Spleen (tissue), 11 donors: Measurements from ENCODE around the gene IFNA1. TPM values are rescaled to one million over a fixed set of nuclear protein-coding genes. Genes with fewer than 3 reads are reported as not detected.

Experiments used
- DNase-seq: peaks from one replicate; pipeline ENCODE4 v3.0.0-alpha.2; 2020
- H3K27ac ChIP-seq, 8 donors: fragments of 200-600 bp; sonication (generic) in 7 of 8; 1 replicate in 4 of 8; 2 replicates in 4 of 8; pipeline versions ENCODE4 v1.5.0 to v1.8.0; 2016 to 2021; ENCODE audit warnings: inconsistent platforms in 4 of 8, mild to moderate bottlenecking in 4 of 8, moderate library complexity in 1 of 8
- H3K27me3 ChIP-seq, 7 donors: fragments of 200-600 bp; sonication (generic) in 6 of 7; replicated peaks in 1 of 7; 1 replicate in 4 of 7; 2 replicates in 3 of 7; pipeline versions ENCODE4 v1.5.0 to v1.8.0; 2016 to 2021; ENCODE audit warnings: inconsistent platforms in 3 of 7, mild to moderate bottlenecking in 1 of 7
- H3K36me3 ChIP-seq, 6 donors: fragments of 200-600 bp; sonication (generic) in 5 of 6; 1 replicate in 4 of 6; 2 replicates in 2 of 6; pipeline versions ENCODE4 v1.5.0 to v1.8.0; 2016 to 2021; ENCODE audit warnings: inconsistent platforms in 2 of 6
- H3K4me1 ChIP-seq, 6 donors: fragments of 200-600 bp; sonication (generic) in 5 of 6; 1 replicate in 3 of 6; 2 replicates in 3 of 6; pipeline versions ENCODE4 v1.5.0 to v1.8.0; 2016 to 2021; ENCODE audit warnings: inconsistent platforms in 3 of 6
- H3K4me3 ChIP-seq, 8 donors: fragments of 200-600 bp; sonication (generic) in 7 of 8; 1 replicate in 4 of 8; 2 replicates in 4 of 8; pipeline versions ENCODE4 v1.5.0 to v1.8.0; 2016 to 2021; ENCODE audit warnings: inconsistent platforms in 4 of 8, mild to moderate bottlenecking in 4 of 8, moderate library complexity in 2 of 8
- H3K9me3 ChIP-seq, 8 donors: fragments of 200-600 bp; sonication (generic) in 7 of 8; 1 replicate in 4 of 8; 2 replicates in 4 of 8; pipeline versions ENCODE4 v1.5.0 to v1.8.0; 2016 to 2021; ENCODE audit warnings: inconsistent platforms in 4 of 8
- POLR2A ChIP-seq, 3 donors: fragments of 450-650 bp; IDR thresholded peaks; one replicate each; pipeline ENCODE4 v1.5.1; 2017; ENCODE audit warnings: antibody characterized with exemption in 3 of 3, mild to moderate bottlenecking in 1 of 3
- POLR2AphosphoS5 ChIP-seq, 3 donors: sonication (generic); formaldehyde crosslinking; IDR thresholded peaks; one replicate each; pipeline ENCODE4 v1.5.1; 2017; ENCODE audit warnings: antibody characterized with exemption in 3 of 3
- WGBS, 5 donors: extraction: QIAGEN DNeasy Blood & Tissue Kit in 3 of 5; methylation state at CpG; one replicate each; pipeline versions ENCODE4 v1.1.5 to v1.1.7; 2013 to 2018; 5-methylcytosine and 5-hydroxymethylcytosine counted together
- intact Hi-C: fragments of 100-400 bp; cut with DNase I; formaldehyde crosslinking; loops from one replicate; pipeline ENCODE4 v1.15.0; 2023; ENCODE audit warnings: low total_unique reads
- polyA plus RNA-seq, 3 donors: library from polyadenylated mRNA; stranded (reverse); fragments of 200-250 nt; gene quantifications; one replicate each; pipeline ENCODE4 v1.2.1, GENCODE V29; 2013
- total RNA-seq, 7 donors: library from RNA; depleted of rRNA in 3 of 7; stranded (reverse); fragments of >200 nt in 3 of 7; fragmentation: NEBNext Ultra II Directional in 4 of 7; extraction: Animal tissue kit (Norgen Biotek cat#: 25700) in 4 of 7; gene quantifications; one replicate each; pipeline versions ENCODE4 v1.1.0 to v1.2.1, GENCODE V29; 2016 to 2021
- TF ChIP-seq, protein P1 (sequence below), 11 experiments: fragments of 200-600 bp in 7 of 11; fragments of 450-650 bp in 4 of 11; sonication (generic) in 4 of 11; IDR thresholded peaks in 8 of 11; conservative IDR thresholded peaks in 3 of 11; 1 replicate in 7 of 11; 2 replicates in 4 of 11; pipeline versions ENCODE4 v1.4.0 to v1.8.0; 2016 to 2021; ENCODE audit warnings: antibody characterized with exemption in 11 of 11, inconsistent platforms in 4 of 11, mild to moderate bottlenecking in 1 of 11
- donor health status: healthy with polysubstance abuse.
- donor health status: DM: no; HTN: no; CAD: no; lungs with moderate emphysema.
- donor health status: DM: no; HTN: no; CAD: no.
- donor health status: Bipolar disorder and iron deficiency.
- donor health status: healthy.
- donor health status: DM: no; HTN: no; CAD: no.
- donor health status: DM: yes; HTN: yes; CAD: no.

IFNA1 gene
- total and polyA plus RNA-seq, 10 donors: not detected

DNA sequence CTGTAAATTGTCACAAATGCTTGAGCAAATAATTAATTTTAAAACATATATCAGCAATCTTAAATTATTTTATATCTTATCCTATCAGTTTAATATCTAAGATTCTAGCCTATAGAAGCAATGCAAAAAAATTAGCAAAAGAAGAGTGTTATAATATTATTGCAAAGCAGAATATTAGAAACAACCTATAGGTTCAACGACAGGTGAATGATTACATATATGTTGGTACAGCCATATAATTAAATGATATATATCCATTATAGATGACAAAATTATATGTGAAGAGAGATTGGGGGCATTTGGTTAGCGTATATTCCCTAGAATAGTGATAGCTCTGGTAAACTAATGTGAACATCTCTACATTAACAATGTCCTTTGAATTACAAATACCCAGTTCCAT is 42.0 kb downstream of the IFNA1 start, which contains the start of gene IFNE:
IFNE (minus strand) TSS at position 101 of the 400 bp plus-strand sequence. CDS start 619 bp downstream, outside the sequence.
- Histone ChIP-seq H3K27me3 (no peaks in the 10 kb centered on the region), H3K4me1 (peaks cover 0 to 12% (median 3%) of the 10 kb centered on the region in 6 donors), H3K9me3 (peaks cover 0 to 17% (median 10%) of the 10 kb centered on the region in 8 donors), H3K27ac (peak within 1 kb of the TSS in 4 of 8 donors; percentile 25 to 65 (median 52)), H3K36me3 (no peaks in the 10 kb centered on the region), H3K4me3 (no peak within 1 kb of the TSS)
- no peak for DNase-seq
- intact Hi-C loops: no loop called here
- TF ChIP-seq POLR2AphosphoS5 (IDR thresholded peaks at IDR 0.05): no peak
- TF ChIP-seq POLR2A (IDR thresholded peaks at IDR 0.05): no peak
- TF ChIP-seq, protein P1, sequence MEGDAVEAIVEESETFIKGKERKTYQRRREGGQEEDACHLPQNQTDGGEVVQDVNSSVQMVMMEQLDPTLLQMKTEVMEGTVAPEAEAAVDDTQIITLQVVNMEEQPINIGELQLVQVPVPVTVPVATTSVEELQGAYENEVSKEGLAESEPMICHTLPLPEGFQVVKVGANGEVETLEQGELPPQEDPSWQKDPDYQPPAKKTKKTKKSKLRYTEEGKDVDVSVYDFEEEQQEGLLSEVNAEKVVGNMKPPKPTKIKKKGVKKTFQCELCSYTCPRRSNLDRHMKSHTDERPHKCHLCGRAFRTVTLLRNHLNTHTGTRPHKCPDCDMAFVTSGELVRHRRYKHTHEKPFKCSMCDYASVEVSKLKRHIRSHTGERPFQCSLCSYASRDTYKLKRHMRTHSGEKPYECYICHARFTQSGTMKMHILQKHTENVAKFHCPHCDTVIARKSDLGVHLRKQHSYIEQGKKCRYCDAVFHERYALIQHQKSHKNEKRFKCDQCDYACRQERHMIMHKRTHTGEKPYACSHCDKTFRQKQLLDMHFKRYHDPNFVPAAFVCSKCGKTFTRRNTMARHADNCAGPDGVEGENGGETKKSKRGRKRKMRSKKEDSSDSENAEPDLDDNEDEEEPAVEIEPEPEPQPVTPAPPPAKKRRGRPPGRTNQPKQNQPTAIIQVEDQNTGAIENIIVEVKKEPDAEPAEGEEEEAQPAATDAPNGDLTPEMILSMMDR (IDR thresholded peaks at IDR 0.05 in 8 of 11, conservative IDR thresholded peaks at IDR 0.05 in 3 of 11): no peak
- WGBS, 5 donors: 91 to 96% (median 94%) methylated on average over 2 of the region's 2 CpGs

Other genes with a start within 250 kb of the IFNA1 start
- gene IFNA7, start 238.2 kb upstream of the IFNA1 start, total RNA-seq: not detected
- not detected for gene IFNA7, start 238.2 kb upstream of the IFNA1 start, polyA plus RNA-seq
- not detected for gene IFNA10, start 233.3 kb upstream of the IFNA1 start, total RNA-seq
- not detected for gene IFNA10, start 233.3 kb upstream of the IFNA1 start, polyA plus RNA-seq
- not detected for gene IFNA16, start 223.1 kb upstream of the IFNA1 start, total RNA-seq
- not detected for gene IFNA16, start 223.1 kb upstream of the IFNA1 start, polyA plus RNA-seq
- not detected for gene IFNA17, start 212.2 kb upstream of the IFNA1 start, total RNA-seq
- not detected for gene IFNA17, start 212.2 kb upstream of the IFNA1 start, polyA plus RNA-seq
- not detected for gene IFNA14, start 200.4 kb upstream of the IFNA1 start, total RNA-seq
- not detected for gene IFNA14, start 200.4 kb upstream of the IFNA1 start, polyA plus RNA-seq
- 1 to 10 TPM in 1 of 7 donors, not detected in 6; 1.2 TPM for gene IFNA5, start 135.1 kb upstream of the IFNA1 start, total RNA-seq
- not detected for gene IFNA5, start 135.1 kb upstream of the IFNA1 start, polyA plus RNA-seq
- 10 to 100 TPM; 21.5 to 32.7 (median 27.8) TPM for gene KLHL9, start 105.0 kb upstream of the IFNA1 start, total RNA-seq
- 10 to 100 TPM in 1 of 3 donors, 1 to 10 TPM in 2; 7.7 to 11.4 (median 8.3) TPM for gene KLHL9, start 105.0 kb upstream of the IFNA1 start, polyA plus RNA-seq
- under 1 TPM in 1 of 7 donors, not detected in 6; 0.23 TPM for gene IFNA6, start 89.6 kb upstream of the IFNA1 start, total RNA-seq
- gene IFNA6, start 89.6 kb upstream of the IFNA1 start, polyA plus RNA-seq: not detected
- 1 to 10 TPM in 1 of 7 donors, under 1 TPM in 3, not detected in 3; 0.25 to 1.7 (median 0.90) TPM for gene IFNA13, start 72.4 kb upstream of the IFNA1 start, total RNA-seq
- gene IFNA13, start 72.4 kb upstream of the IFNA1 start, polyA plus RNA-seq: under 1 TPM in 1 of 3 donors, not detected in 2; 0.17 TPM
- under 1 TPM in 2 of 7 donors, not detected in 5; 0.86 to 0.88 TPM for gene IFNA2, start 55.0 kb upstream of the IFNA1 start, total RNA-seq
- gene IFNA2, start 55.0 kb upstream of the IFNA1 start, polyA plus RNA-seq: not detected
- not detected for gene IFNA8, start 31.3 kb upstream of the IFNA1 start, total RNA-seq
- not detected for gene IFNA8, start 31.3 kb upstream of the IFNA1 start, polyA plus RNA-seq
- gene IFNE, start 41.9 kb downstream of the IFNA1 start, total RNA-seq: not detected
- gene IFNE, start 41.9 kb downstream of the IFNA1 start, polyA plus RNA-seq: under 1 TPM in 2 of 3 donors, not detected in 1; 0.11 to 0.12 TPM